Thyroid gland (tissue), 4 donors: ENCODE data around the gene SSB. TPM values are rescaled to one million over a fixed set of nuclear protein-coding genes. Genes with fewer than 3 reads are reported as not detected.

Experiments used
- DNase-seq, 2 donors: peaks; one replicate each; pipeline ENCODE4 v3.0.0-alpha.2; 2019
- H3K27ac ChIP-seq, 3 donors: fragments of 200-600 bp; sonication (generic); 1 replicate in 2 of 3; 2 replicates in 1 of 3; pipeline ENCODE4 v1.5.1; 2016 to 2019; ENCODE audit warnings: mild to moderate bottlenecking in 1 of 3, moderate library complexity in 1 of 3
- H3K27me3 ChIP-seq: fragments of 200-600 bp; sonication (generic); one replicate; pipeline ENCODE4 v1.5.1; 2019
- H3K36me3 ChIP-seq, 2 donors: fragments of 200-600 bp; sonication (generic); one replicate each; pipeline ENCODE4 v1.5.1; 2016 to 2019
- H3K4me1 ChIP-seq, 2 donors: fragments of 200-600 bp; sonication (generic); one replicate each; pipeline ENCODE4 v1.5.1; 2017 to 2019
- H3K4me3 ChIP-seq, 3 donors: fragments of 200-600 bp; sonication (generic); replicated peaks in 1 of 3; 1 replicate in 2 of 3; 2 replicates in 1 of 3; pipeline ENCODE4 v1.5.1; 2016; ENCODE audit warnings: mild to moderate bottlenecking in 1 of 3
- H3K9me3 ChIP-seq: fragments of 200-600 bp; sonication (generic); one replicate; pipeline ENCODE4 v1.5.1; 2017
- POLR2A ChIP-seq, 2 donors: fragments of 450-650 bp; IDR thresholded peaks; one replicate each; pipeline ENCODE4 v1.6.1; 2017; ENCODE audit warnings: antibody characterized with exemption in 2 of 2, mild to moderate bottlenecking in 2 of 2, moderate library complexity in 1 of 2
- WGBS, 2 donors: methylation state at CpG; one replicate each; pipeline ENCODE4 v1.1.5; 2017; 5-methylcytosine and 5-hydroxymethylcytosine counted together
- intact Hi-C: fragments of 100-400 bp; cut with DNase I; formaldehyde crosslinking; loops from one replicate; pipeline ENCODE4 v1.15.1; 2023
- total RNA-seq, 4 donors: library from RNA; depleted of rRNA; stranded (reverse); fragments of >200 nt; gene quantifications; one replicate each; pipeline ENCODE4 v1.2.3, GENCODE V29; 2016
- TF ChIP-seq, protein P1 (sequence below), 6 experiments: fragments of 200-600 bp in 3 of 6; fragments of 450-650 bp in 3 of 6; sonication (generic) in 3 of 6; IDR thresholded peaks; one replicate each; pipeline ENCODE4 v1.5.1; 2016 to 2019; ENCODE audit warnings: antibody characterized with exemption in 6 of 6, mild to moderate bottlenecking in 2 of 6, inconsistent platforms in 1 of 6, moderate library complexity in 1 of 6

SSB gene
- total RNA-seq, 4 donors from 2014 or later: 58.8 to 157 (median 102) TPM

GRCh38 chr2:169765523-169765922 is 33.1 kb upstream of the SSB start:
- Histone ChIP-seq H3K4me3 (no peak overlapping the region), H3K27ac (no peak overlapping the region), H3K27me3 (no peaks in the 10 kb centered on the region), H3K36me3 (no peaks in the 10 kb centered on the region), H3K9me3 (no peaks in the 10 kb centered on the region), H3K4me1 (no peaks in the 10 kb centered on the region)
- WGBS, 2 donors: 82 to 90% methylated on average over 6 of the region's 6 CpGs
- intact Hi-C loops: no loop called here
- TF ChIP-seq, protein P1, sequence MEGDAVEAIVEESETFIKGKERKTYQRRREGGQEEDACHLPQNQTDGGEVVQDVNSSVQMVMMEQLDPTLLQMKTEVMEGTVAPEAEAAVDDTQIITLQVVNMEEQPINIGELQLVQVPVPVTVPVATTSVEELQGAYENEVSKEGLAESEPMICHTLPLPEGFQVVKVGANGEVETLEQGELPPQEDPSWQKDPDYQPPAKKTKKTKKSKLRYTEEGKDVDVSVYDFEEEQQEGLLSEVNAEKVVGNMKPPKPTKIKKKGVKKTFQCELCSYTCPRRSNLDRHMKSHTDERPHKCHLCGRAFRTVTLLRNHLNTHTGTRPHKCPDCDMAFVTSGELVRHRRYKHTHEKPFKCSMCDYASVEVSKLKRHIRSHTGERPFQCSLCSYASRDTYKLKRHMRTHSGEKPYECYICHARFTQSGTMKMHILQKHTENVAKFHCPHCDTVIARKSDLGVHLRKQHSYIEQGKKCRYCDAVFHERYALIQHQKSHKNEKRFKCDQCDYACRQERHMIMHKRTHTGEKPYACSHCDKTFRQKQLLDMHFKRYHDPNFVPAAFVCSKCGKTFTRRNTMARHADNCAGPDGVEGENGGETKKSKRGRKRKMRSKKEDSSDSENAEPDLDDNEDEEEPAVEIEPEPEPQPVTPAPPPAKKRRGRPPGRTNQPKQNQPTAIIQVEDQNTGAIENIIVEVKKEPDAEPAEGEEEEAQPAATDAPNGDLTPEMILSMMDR (IDR thresholded peaks at IDR 0.05): no peak
- no peak for TF ChIP-seq POLR2A (IDR thresholded peaks at IDR 0.05)
- no peak for DNase-seq

DNA sequence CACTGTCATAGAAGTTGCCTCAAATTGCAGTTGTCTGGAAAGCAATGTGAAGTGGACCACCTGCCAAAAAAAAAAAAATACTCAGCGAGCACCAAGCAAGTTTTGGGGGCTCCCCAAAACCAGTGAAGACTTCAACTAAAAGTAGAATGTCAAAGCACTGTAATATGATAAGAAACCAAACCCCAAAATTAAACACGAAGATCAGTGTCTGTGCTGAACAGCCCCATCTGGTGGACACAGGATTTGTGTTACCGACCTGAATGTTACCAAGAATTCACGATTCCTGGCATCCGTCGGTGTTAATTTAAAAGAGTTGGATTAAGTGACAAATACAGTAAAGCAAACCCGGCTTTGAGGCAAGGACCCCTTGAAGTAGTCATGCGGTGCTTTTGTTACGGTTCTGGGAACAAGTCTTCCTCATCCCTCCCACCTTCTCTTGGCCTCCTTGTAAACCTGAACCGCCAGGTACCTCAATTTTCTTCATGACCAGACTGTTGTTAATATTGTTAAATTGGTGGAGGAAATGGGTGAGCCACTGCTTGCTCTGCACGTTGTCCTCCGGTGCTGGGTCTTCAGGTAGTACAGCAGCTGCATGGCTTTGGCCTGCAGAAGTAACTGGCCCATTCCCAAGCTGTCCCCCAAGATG is 31.3 kb upstream of the SSB start:
- no peaks in the 10 kb centered on the region for H3K27me3 ChIP-seq
- H3K27ac ChIP-seq: no peak overlapping the region
- peak; percentile 69 to 72 for DNase-seq
- TF ChIP-seq, protein P1 (IDR thresholded peaks at IDR 0.05): peak; percentile 39 to 76 (median 62)
- no peak for TF ChIP-seq POLR2A (IDR thresholded peaks at IDR 0.05)
- no peaks in the 10 kb centered on the region for H3K9me3 ChIP-seq
- no peaks in the 10 kb centered on the region for H3K36me3 ChIP-seq
- intact Hi-C loops: no loop called here
- H3K4me1 ChIP-seq: no peaks in the 10 kb centered on the region
- WGBS, 2 donors: 11 to 21% methylated on average over 12 of the region's 12 CpGs
- no peak overlapping the region for H3K4me3 ChIP-seq

GRCh38 chr2:169768262-169768995 is 30.2 kb upstream of the SSB start:
- WGBS, 2 donors: 24 to 50% methylated on average over 20 to 34 of the region's 72 CpGs
- intact Hi-C loops: no loop called here

DNA sequence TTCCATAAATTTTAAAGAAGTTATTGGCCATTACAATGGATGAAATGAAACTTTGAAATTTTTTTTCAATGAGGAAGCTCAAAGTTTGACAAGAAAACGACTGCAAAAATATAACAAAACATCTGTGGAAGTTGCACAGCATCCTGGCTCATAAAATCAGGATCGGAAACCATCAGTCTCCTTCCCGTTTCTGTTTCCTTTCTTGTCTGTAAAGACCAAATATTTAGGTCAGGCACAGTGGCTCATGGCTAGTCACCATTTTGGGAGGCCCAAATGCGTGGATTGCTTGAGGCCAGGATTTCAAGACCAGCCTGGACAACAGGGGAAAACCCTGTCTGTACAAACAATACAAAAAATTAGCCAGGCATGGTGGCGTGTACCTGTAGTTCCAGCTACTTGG is 27.6 kb upstream of the SSB start:
- intact Hi-C loops: no loop called here
- 85 to 88% methylated on average over 5 of the region's 5 CpGs for WGBS, 2 donors

More at GRCh38 chr2:169768262-169768995, 30.2 kb upstream of the SSB start:
- peak overlapping the region; percentile 2 to 42 (median 12) for H3K4me3 ChIP-seq
- H3K27ac ChIP-seq: no peak overlapping the region
- H3K9me3 ChIP-seq: no peaks in the 10 kb centered on the region
- DNase-seq: peak; percentile 26 to 39
- H3K36me3 ChIP-seq: no peaks in the 10 kb centered on the region
- no peaks in the 10 kb centered on the region for H3K4me1 ChIP-seq
- TF ChIP-seq, protein P1 (IDR thresholded peaks at IDR 0.05): no peak
- no peak for TF ChIP-seq POLR2A (IDR thresholded peaks at IDR 0.05)
- no peaks in the 10 kb centered on the region for H3K27me3 ChIP-seq

More for the DNA sequence above, 27.6 kb upstream of the SSB start:
- Histone ChIP-seq H3K4me1 (peaks cover 6 to 9% of the 10 kb centered on the region in 2 donors), H3K27me3 (no peaks in the 10 kb centered on the region), H3K9me3 (no peaks in the 10 kb centered on the region), H3K4me3 (no peak overlapping the region), H3K36me3 (no peaks in the 10 kb centered on the region), H3K27ac (no peak overlapping the region)
- DNase-seq: no peak
- no peak for TF ChIP-seq POLR2A (IDR thresholded peaks at IDR 0.05)
- TF ChIP-seq, protein P1 (IDR thresholded peaks at IDR 0.05): no peak
